K562 (cell line): Measurements from ENCODE around the gene TP53BP2.

Experiments
- EZH2 ChIP-seq: IDR thresholded peaks from 2 replicates; pipeline ENCODE4 v1.6.1; 2012; ENCODE audit warnings: low read depth, mild to moderate bottlenecking, inconsistent platforms, low read length, borderline replicate concordance
- LEF1 ChIP-seq: fragments of 450-650 bp; IDR thresholded peaks from 2 replicates; pipeline ENCODE4 v1.6.1; 2016; ENCODE audit warnings: mild to moderate bottlenecking
- POLR2A ChIP-seq: fragments of 450-650 bp; conservative IDR thresholded peaks from 2 replicates; pipeline ENCODE4 v1.6.1; 2016

- TF ChIP-seq EZH2: no peak
- TF ChIP-seq LEF1: no peak
- no peak for TF ChIP-seq POLR2A
These were observed 81.9 kb downstream of the TP53BP2 start for GRCh38 chr1:223763881-223764280.
